Naive thymus-derived CD4-positive, alpha-beta T cell (primary cell): Measurements from ENCODE around the gene TMEM101. TPM values are rescaled to one million over a fixed set of nuclear protein-coding genes. Genes with fewer than 3 reads are reported as not detected.

Experiments
- ATAC-seq: fragments of 150-1000 bp; cut with Tn5 transposase; 2 replicates; pipeline ENCODE4 v1.10.0; 2021; ENCODE audit warnings: mild to moderate bottlenecking, moderate library complexity
- CTCF ChIA-PET: fragments of 350-600 bp; sonication (Branson Sonifier 250); formaldehyde crosslinking; loops from one replicate; lab custom pipeline; 2021; ENCODE audit warnings: antibody characterized with exemption; lab: Charles Lee
- POLR2A ChIA-PET: fragments of 350-600 bp; sonication (Branson Sonifier 250); formaldehyde crosslinking; loops from one replicate; lab custom pipeline; 2021; ENCODE audit warnings: antibody characterized with exemption, inconsistent platforms; lab: Charles Lee
- DNase-seq, 9 donors: peaks; one replicate each; pipeline versions ENCODE4 v3.0.0 to v3.0.0-alpha.2; 2020 to 2022; ENCODE audit warnings: mixed read lengths in 1 of 9
- H3K27ac ChIP-seq: one replicate; pipeline ENCODE4 v1.7.0; 2013; ENCODE audit warnings: mild to moderate bottlenecking, low read depth, low read length, moderate library complexity
- H3K27me3 ChIP-seq, 2 donors: one replicate each; pipeline ENCODE4 v1.7.0; 2013; ENCODE audit warnings: low read length in 2 of 2, mild to moderate bottlenecking in 2 of 2, moderate library complexity in 2 of 2; ENCODE audit not compliant: control insufficient read depth in 2 of 2, insufficient read depth in 2 of 2
- H3K36me3 ChIP-seq, 3 experiments: 1 replicate in 2 of 3; 2 replicates in 1 of 3; pipeline ENCODE4 v1.7.0; 2013; ENCODE audit warnings: low read length in 3 of 3, mild to moderate bottlenecking in 3 of 3, moderate library complexity in 1 of 3; ENCODE audit not compliant: insufficient read depth in 3 of 3, control insufficient read depth in 2 of 3
- H3K4me1 ChIP-seq, 2 donors: one replicate each; pipeline ENCODE4 v1.7.0; 2013; ENCODE audit warnings: low read length in 2 of 2, mild to moderate bottlenecking in 2 of 2, moderate library complexity in 1 of 2; ENCODE audit not compliant: control insufficient read depth in 2 of 2, insufficient read depth in 2 of 2
- H3K4me3 ChIP-seq: 2 replicates; pipeline ENCODE4 v1.7.0; 2013; ENCODE audit warnings: mild to moderate bottlenecking, low read length
- H3K9me3 ChIP-seq, 3 experiments: 1 replicate in 2 of 3; 2 replicates in 1 of 3; pipeline ENCODE4 v1.7.0; 2013; ENCODE audit warnings: low read length in 3 of 3; ENCODE audit not compliant: control insufficient read depth in 2 of 3
- H3K27ac Mint-ChIP-seq, 9 donors: one replicate each; pipeline ENCODE4 v1.8.0; 2020 to 2022; ENCODE audit warnings: mixed read lengths in 9 of 9, mild to moderate bottlenecking in 8 of 9, moderate library complexity in 5 of 9, inconsistent platforms in 2 of 9
- H3K27me3 Mint-ChIP-seq, 5 donors: one replicate each; pipeline ENCODE4 v1.8.0; 2021 to 2022; ENCODE audit warnings: mixed read lengths in 5 of 5, mild to moderate bottlenecking in 1 of 5
- H3K36me3 Mint-ChIP-seq, 5 donors: one replicate each; pipeline ENCODE4 v1.8.0; 2020 to 2022; ENCODE audit warnings: mixed read lengths in 5 of 5, mild to moderate bottlenecking in 3 of 5, inconsistent platforms in 1 of 5
- H3K4me1 Mint-ChIP-seq, 7 donors: one replicate each; pipeline ENCODE4 v1.8.0; 2020 to 2022; ENCODE audit warnings: mixed read lengths in 7 of 7, mild to moderate bottlenecking in 3 of 7, inconsistent platforms in 1 of 7
- H3K4me3 Mint-ChIP-seq, 10 donors: one replicate each; pipeline ENCODE4 v1.8.0; 2020 to 2022; ENCODE audit warnings: mild to moderate bottlenecking in 10 of 10, mixed read lengths in 10 of 10, moderate library complexity in 6 of 10, inconsistent platforms in 2 of 10
- H3K9me3 Mint-ChIP-seq, 11 donors: one replicate each; pipeline ENCODE4 v1.8.0; 2020 to 2022; ENCODE audit warnings: mixed read lengths in 11 of 11, mild to moderate bottlenecking in 4 of 11, inconsistent platforms in 1 of 11, moderate library complexity in 1 of 11
- intact Hi-C, 2 donors: fragments of 100-400 bp; cut with micrococcal nuclease; formaldehyde crosslinking; loops; one replicate each; pipeline ENCODE4 v1.15.1; 2023
- polyA plus RNA-seq, 2 donors: library from polyadenylated mRNA; unstranded; fragments of 300-500 nt; fragmentation: Illumina TruSeq; gene quantifications; one replicate each; pipeline ENCODE4 v1.2.3, GENCODE V29; 2021
- total RNA-seq, 6 experiments: library from RNA in 5 of 6; stranded (reverse) in 5 of 6; gene quantifications; 1 replicate in 5 of 6; 2 replicates in 1 of 6; pipeline ENCODE4 v1.2.3 and lab custom pipeline; 2021 to 2026

Gene TMEM101
- total and polyA plus RNA-seq, 7 experiments from 2014 or later: 12.1 to 36.0 (median 31.8) TPM

DNA sequence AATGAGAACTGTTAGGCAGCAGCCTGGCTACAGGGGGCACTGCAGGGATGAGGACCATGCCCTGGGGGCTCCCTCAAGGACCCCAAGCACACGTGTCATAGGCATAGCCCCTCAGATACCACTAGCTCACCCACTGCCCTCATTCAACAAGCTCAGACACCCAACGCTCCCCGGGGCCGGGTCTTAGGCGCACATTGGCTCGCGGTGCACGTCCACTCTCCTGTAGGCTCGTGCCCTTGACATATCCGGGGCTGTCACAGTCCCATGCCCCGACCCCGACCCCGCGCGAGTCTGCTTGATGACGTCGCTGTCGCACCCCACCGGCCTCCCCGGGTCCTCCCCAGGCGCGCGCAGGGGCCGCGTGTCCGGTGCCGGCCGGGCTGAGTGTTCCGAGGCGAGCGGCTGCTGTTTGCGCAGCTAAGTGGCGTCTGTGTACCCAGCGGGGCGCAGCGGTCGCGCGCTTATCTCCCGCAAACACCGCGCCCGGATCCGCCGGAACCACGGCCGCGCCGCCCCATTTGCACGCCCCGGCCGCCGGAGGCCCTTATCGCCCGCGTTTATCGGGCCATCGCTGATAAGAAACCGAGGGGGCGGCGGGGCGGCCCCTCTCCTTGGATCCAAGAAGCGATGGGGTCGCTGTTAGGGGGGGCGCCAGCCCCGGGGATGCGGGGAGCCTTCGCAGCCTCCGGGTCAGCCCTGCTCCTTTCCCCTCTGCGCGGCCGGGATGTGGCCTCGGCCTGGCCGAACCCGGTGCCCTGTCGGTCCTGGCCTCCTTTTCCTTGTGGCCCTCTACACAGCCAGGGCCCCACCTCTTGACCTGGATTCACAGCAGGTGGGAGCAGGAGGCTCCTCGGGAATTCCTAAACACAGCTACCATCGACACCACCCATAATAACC lies 31.0 kb downstream of the TMEM101 start:
- Mint-ChIP-seq H3K27ac (no peak overlapping the region), H3K4me3 (peak overlapping the region in 9 of 10 donors; percentile 8 to 59 (median 49)), H3K4me1 (peaks cover 0 to 14% (median 0%) of the 10 kb centered on the region in 7 donors), H3K9me3 (no peaks in the 10 kb centered on the region), H3K27me3 (peaks cover 47 to 68% (median 51%) of the 10 kb centered on the region in 5 donors), H3K36me3 (peaks cover 0 to 4% (median 0%) of the 10 kb centered on the region in 5 donors)
- ATAC-seq (peak; percentile 53), DNase-seq (peak in 1 of 9 donors; percentile 11)
- intact Hi-C loops: no loop called here
- Histone ChIP-seq H3K4me3 (no peak overlapping the region), H3K27me3 (peaks cover 0 to 17% of the 10 kb centered on the region in 2 donors), H3K27ac (no peak overlapping the region), H3K9me3 (no peaks in the 10 kb centered on the region), H3K36me3 (no peaks in the 10 kb centered on the region), H3K4me1 (peaks cover 0 to 3% of the 10 kb centered on the region in 2 donors)
- POLR2A ChIA-PET: interaction anchor here (0.6 kb wide), 1 partner anchor 10 kb away, joined by 3 read pairs; no protein-coding TSS in a partner anchor
- CTCF ChIA-PET: interaction anchor here (0.6 kb wide), 1 partner anchor 32 kb away, joined by 6 read pairs; no protein-coding TSS in a partner anchor

- H3K27me3 Mint-ChIP-seq: peaks cover 48 to 66% (median 52%) of the 10 kb centered on the region in 5 donors
- Histone ChIP-seq H3K27me3 (peaks cover 0 to 17% of the 10 kb centered on the region in 2 donors), H3K9me3 (no peaks in the 10 kb centered on the region), H3K36me3 (no peaks in the 10 kb centered on the region), H3K4me1 (peaks cover 0 to 3% of the 10 kb centered on the region in 2 donors), H3K27ac (no peak overlapping the region), H3K4me3 (no peak overlapping the region)
- intact Hi-C loops: no loop called here
- H3K4me3 Mint-ChIP-seq: peak overlapping the region in 7 of 10 donors; percentile 21 to 62 (median 50)
- H3K9me3 Mint-ChIP-seq: no peaks in the 10 kb centered on the region
- ATAC-seq (no peak), DNase-seq (no peak)
- H3K27ac Mint-ChIP-seq: no peak overlapping the region
- H3K4me1 Mint-ChIP-seq: peaks cover 0 to 14% (median 0%) of the 10 kb centered on the region in 7 donors
- POLR2A ChIA-PET: interaction anchor here (0.6 kb wide), 1 partner anchor 10 kb away, joined by 3 read pairs; no protein-coding TSS in a partner anchor
- CTCF ChIA-PET: no interaction called here
- peaks cover 0 to 4% (median 0%) of the 10 kb centered on the region in 5 donors for H3K36me3 Mint-ChIP-seq
Observed at GRCh38 chr17:43983196-43983514, 31.6 kb downstream of the TMEM101 start.

- intact Hi-C loops: no loop called here
- ChIA-PET CTCF (no interaction called here), POLR2A (no interaction called here)
- ATAC-seq: no peak
- Mint-ChIP-seq H3K36me3 (no peaks in the 10 kb centered on the region), H3K4me1 (peaks cover 0 to 14% (median 0%) of the 10 kb centered on the region in 7 donors), H3K27ac (peak overlapping the region in 2 of 9 donors; percentile 3 to 41), H3K4me3 (peak overlapping the region in 3 of 10 donors; percentile 19 to 62 (median 56)), H3K27me3 (peaks cover 39 to 65% (median 49%) of the 10 kb centered on the region in 5 donors), H3K9me3 (no peaks in the 10 kb centered on the region)
- Histone ChIP-seq H3K4me1 (peaks cover 0 to 3% of the 10 kb centered on the region in 2 donors), H3K27me3 (peaks cover 0 to 17% of the 10 kb centered on the region in 2 donors), H3K36me3 (no peaks in the 10 kb centered on the region), H3K27ac (no peak overlapping the region), H3K9me3 (no peaks in the 10 kb centered on the region), H3K4me3 (no peak overlapping the region)
- no peak for DNase-seq
Observed at GRCh38 chr17:43982171-43982570, 32.6 kb downstream of the TMEM101 start.

GRCh38 chr17:43979671-43980070 lies 35.1 kb downstream of the TMEM101 start:
- ChIA-PET POLR2A (interaction anchor here (0.7 kb wide), 2 partner anchors 48 to 280 kb away, joined by 3 to 6 read pairs; no protein-coding TSS in a partner anchor), CTCF (interaction anchor here (0.8 kb wide), 1 partner anchor 17 kb away, joined by 4 read pairs; no protein-coding TSS in a partner anchor)
- DNase-seq (no peak), ATAC-seq (no peak)
- H3K36me3 ChIP-seq: no peaks in the 10 kb centered on the region
- no peak overlapping the region for H3K27ac ChIP-seq
- no peaks in the 10 kb centered on the region for H3K9me3 ChIP-seq
- Mint-ChIP-seq H3K27ac (no peak overlapping the region), H3K9me3 (no peaks in the 10 kb centered on the region), H3K4me1 (peaks cover 0 to 4% (median 0%) of the 10 kb centered on the region in 7 donors), H3K36me3 (no peaks in the 10 kb centered on the region), H3K27me3 (peaks cover 25 to 47% (median 35%) of the 10 kb centered on the region in 5 donors), H3K4me3 (no peak overlapping the region)
- intact Hi-C loops: no loop called here
- peaks cover 0 to 3% of the 10 kb centered on the region in 2 donors for H3K4me1 ChIP-seq
- H3K4me3 ChIP-seq: no peak overlapping the region
- peaks cover 0 to 17% of the 10 kb centered on the region in 2 donors for H3K27me3 ChIP-seq

GRCh38 chr17:43979011-43979410 lies 35.8 kb downstream of the TMEM101 start:
- Histone ChIP-seq H3K9me3 (no peaks in the 10 kb centered on the region), H3K36me3 (no peaks in the 10 kb centered on the region), H3K4me1 (peaks cover 0 to 3% of the 10 kb centered on the region in 2 donors), H3K27me3 (peaks cover 0 to 12% of the 10 kb centered on the region in 2 donors), H3K4me3 (no peak overlapping the region), H3K27ac (no peak overlapping the region)
- ChIA-PET CTCF (interaction anchor here (0.8 kb wide), 1 partner anchor 16 kb away, joined by 4 read pairs; no protein-coding TSS in a partner anchor), POLR2A (interaction anchor here (0.7 kb wide), 1 partner anchor 49 kb away, joined by 3 read pairs; no protein-coding TSS in a partner anchor)
- no peak for ATAC-seq
- H3K9me3 Mint-ChIP-seq: no peaks in the 10 kb centered on the region
- no peaks in the 10 kb centered on the region for H3K36me3 Mint-ChIP-seq
- H3K27me3 Mint-ChIP-seq: peaks cover 19 to 44% (median 39%) of the 10 kb centered on the region in 5 donors
- DNase-seq: no peak
- no peak overlapping the region for H3K27ac Mint-ChIP-seq
- peaks cover 0 to 4% (median 0%) of the 10 kb centered on the region in 7 donors for H3K4me1 Mint-ChIP-seq
- no peak overlapping the region for H3K4me3 Mint-ChIP-seq
- intact Hi-C loops: no loop called here

DNA sequence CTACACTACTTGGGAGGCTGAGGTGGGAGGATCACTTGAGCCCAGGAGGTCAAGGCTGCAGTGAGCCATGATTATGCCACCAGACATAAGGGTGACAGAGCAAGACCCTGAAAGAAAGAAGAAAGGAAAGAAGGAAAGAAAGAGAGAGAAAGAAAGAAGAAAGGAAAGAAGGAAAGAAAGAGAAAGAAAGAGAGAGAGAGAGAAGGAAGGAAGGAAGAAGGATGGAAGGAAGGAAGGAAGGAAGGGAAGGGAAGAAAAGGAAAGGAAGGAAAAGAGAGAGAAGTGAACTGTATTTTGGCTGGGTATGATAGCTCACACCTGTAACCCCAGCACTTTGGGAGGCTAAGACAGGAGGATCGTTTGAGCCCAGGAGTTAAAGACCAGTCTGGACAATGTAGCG lies 36.7 kb downstream of the TMEM101 start:
- no peak overlapping the region for H3K27ac ChIP-seq
- POLR2A ChIA-PET: no interaction called here
- no peaks in the 10 kb centered on the region for H3K4me1 ChIP-seq
- H3K27me3 ChIP-seq: peaks cover 0 to 8% of the 10 kb centered on the region in 2 donors
- H3K36me3 ChIP-seq: no peaks in the 10 kb centered on the region
- no peak for ATAC-seq
- H3K9me3 ChIP-seq: no peaks in the 10 kb centered on the region
- H3K9me3 Mint-ChIP-seq: no peaks in the 10 kb centered on the region
- no peak overlapping the region for H3K4me3 ChIP-seq
- peaks cover 0 to 4% (median 0%) of the 10 kb centered on the region in 7 donors for H3K4me1 Mint-ChIP-seq
- CTCF ChIA-PET: no interaction called here
- no peaks in the 10 kb centered on the region for H3K36me3 Mint-ChIP-seq
- intact Hi-C loops: no loop called here
- no peak overlapping the region for H3K27ac Mint-ChIP-seq
- no peak for DNase-seq
- no peak overlapping the region for H3K4me3 Mint-ChIP-seq
- H3K27me3 Mint-ChIP-seq: peaks cover 15 to 43% (median 38%) of the 10 kb centered on the region in 5 donors
